Stimulated activated naive B cell treated with anti-CD40 and anti-IgM and Interleukin-4, amounts not matched to agents 10 μg/mL and 1 μg/mL and 100 μg/mL, for 72 hours (primary cell): ENCODE data around the gene C2CD4D.
A peak's percentile ranks its signal among the peaks of the same experiment; 100 is the strongest.
"Not testable (repeated sequence)": the region's sequence is repeated elsewhere in the genome, so short reads cannot be mapped to it uniquely, and the experiment has no call there.

Experiments
- ATAC-seq, 2 donors: fragments of 150-1000 bp; cut with Tn5 transposase; replicated peaks; 2 replicates each; pipeline ENCODE4 v1.10.0; 2021; ENCODE audit warnings: moderate library complexity in 1 of 2
- DNase-seq: peaks from one replicate; pipeline ENCODE4 v3.0.0; 2021
- H3K27ac Mint-ChIP-seq: one replicate; pipeline ENCODE4 v1.8.0; 2022; ENCODE audit warnings: mild to moderate bottlenecking, mixed read lengths
- H3K27me3 Mint-ChIP-seq, 2 donors: one replicate each; pipeline ENCODE4 v1.8.0; 2022; ENCODE audit warnings: mixed read lengths in 2 of 2
- H3K36me3 Mint-ChIP-seq, 2 donors: one replicate each; pipeline ENCODE4 v1.8.0; 2022; ENCODE audit warnings: mixed read lengths in 2 of 2, mild to moderate bottlenecking in 1 of 2
- H3K4me1 Mint-ChIP-seq, 2 donors: one replicate each; pipeline ENCODE4 v1.8.0; 2022; ENCODE audit warnings: mixed read lengths in 2 of 2, mild to moderate bottlenecking in 1 of 2
- H3K4me3 Mint-ChIP-seq, 2 donors: one replicate each; pipeline ENCODE4 v1.8.0; 2022; ENCODE audit warnings: mild to moderate bottlenecking in 2 of 2, mixed read lengths in 2 of 2, moderate library complexity in 1 of 2
- H3K9me3 Mint-ChIP-seq, 2 donors: one replicate each; pipeline ENCODE4 v1.8.0; 2022; ENCODE audit warnings: mixed read lengths in 2 of 2, mild to moderate bottlenecking in 1 of 2

Gene C2CD4D

GRCh38 chr1:151839457-151840403, at the start of gene C2CD4D:
Gene C2CD4D (minus strand): TSS chr1:151839820. CDS start chr1:151838989, 831 bp downstream.
- H3K36me3 Mint-ChIP-seq, result peaks cover 4 to 8% of the 10 kb centered on the region in 2 donors
- peaks cover 8 to 31% of the 10 kb centered on the region in 2 donors for H3K27me3 Mint-ChIP-seq
- peaks cover 27 to 48% of the 10 kb centered on the region in 2 donors for H3K4me1 Mint-ChIP-seq
- peak; percentile 54 to 60 for ATAC-seq
- peak within 1 kb of the TSS; percentile 84 for H3K27ac Mint-ChIP-seq
- H3K9me3 Mint-ChIP-seq, result no peaks in the 10 kb centered on the region
- DNase-seq, result peak; percentile 50
- H3K4me3 Mint-ChIP-seq, result peak within 1 kb of the TSS; percentile 84 to 87

GRCh38 chr1:151888972-151889570, 49.5 kb upstream of the C2CD4D start:
- Mint-ChIP-seq H3K27me3 (no peaks in the 10 kb centered on the region), H3K27ac (no peak overlapping the region), H3K4me3 (no peak overlapping the region), H3K36me3 (peaks cover 48 to 56% of the 10 kb centered on the region in 2 donors), H3K4me1 (no peaks in the 10 kb centered on the region), H3K9me3 (no peaks in the 10 kb centered on the region)
- peak; percentile 38 to 45 for ATAC-seq
- DNase-seq, result no peak

GRCh38 chr1:151887028-151887427, 47.4 kb upstream of the C2CD4D start:
- ATAC-seq (no peak), DNase-seq (no peak)
- Mint-ChIP-seq H3K4me1 (peaks cover 8 to 10% of the 10 kb centered on the region in 2 donors), H3K4me3 (no peak overlapping the region), H3K27me3 (no peaks in the 10 kb centered on the region), H3K9me3 (peaks cover 4 to 6% of the 10 kb centered on the region in 2 donors), H3K36me3 (peaks cover 42 to 47% of the 10 kb centered on the region in 2 donors), H3K27ac (no peak overlapping the region)

- DNase-seq (no peak), ATAC-seq (no peak)
- no peak overlapping the region for H3K27ac Mint-ChIP-seq
- peaks cover 4 to 6% of the 10 kb centered on the region in 2 donors for H3K9me3 Mint-ChIP-seq
- H3K4me1 Mint-ChIP-seq, result peaks cover 10 to 18% of the 10 kb centered on the region in 2 donors
- peaks cover 30 to 41% of the 10 kb centered on the region in 2 donors for H3K36me3 Mint-ChIP-seq
- no peak overlapping the region for H3K4me3 Mint-ChIP-seq
- H3K27me3 Mint-ChIP-seq, result no peaks in the 10 kb centered on the region
These were observed 45.9 kb upstream of the C2CD4D start for GRCh38 chr1:151885479-151885878.

- H3K27me3 Mint-ChIP-seq, DNase-seq, ATAC-seq, H3K9me3 Mint-ChIP-seq, H3K4me3 Mint-ChIP-seq: not testable (repeated sequence)
- Mint-ChIP-seq H3K36me3 (peaks cover 30 to 39% of the 10 kb centered on the region in 2 donors), H3K4me1 (peaks cover 10 to 18% of the 10 kb centered on the region in 2 donors), H3K27ac (peak overlapping the region; percentile 67)
These were observed 45.3 kb upstream of the C2CD4D start for GRCh38 chr1:151884879-151885278.

GRCh38 chr1:151884445-151884844, 44.8 kb upstream of the C2CD4D start:
- not testable (repeated sequence) for H3K4me3 Mint-ChIP-seq, H3K9me3 Mint-ChIP-seq, H3K27me3 Mint-ChIP-seq, DNase-seq
- peaks cover 10 to 18% of the 10 kb centered on the region in 2 donors for H3K4me1 Mint-ChIP-seq
- peak overlapping the region; percentile 67 for H3K27ac Mint-ChIP-seq
- ATAC-seq, result peak; percentile 79 to 92
- H3K36me3 Mint-ChIP-seq, result peaks cover 29 to 37% of the 10 kb centered on the region in 2 donors

GRCh38 chr1:151883898-151884297, 44.3 kb upstream of the C2CD4D start:
- not testable (repeated sequence) for H3K27ac Mint-ChIP-seq, H3K27me3 Mint-ChIP-seq, H3K9me3 Mint-ChIP-seq, H3K4me3 Mint-ChIP-seq, ATAC-seq, DNase-seq
- H3K36me3 Mint-ChIP-seq, result peaks cover 26 to 33% of the 10 kb centered on the region in 2 donors
- H3K4me1 Mint-ChIP-seq, result peaks cover 10 to 18% of the 10 kb centered on the region in 2 donors

GRCh38 chr1:151882918-151883317, 43.3 kb upstream of the C2CD4D start:
- H3K9me3 Mint-ChIP-seq, ATAC-seq, H3K27me3 Mint-ChIP-seq, DNase-seq: not testable (repeated sequence)
- peak overlapping the region; percentile 52 for H3K27ac Mint-ChIP-seq
- peak overlapping the region; percentile 14 to 55 for H3K4me3 Mint-ChIP-seq
- H3K4me1 Mint-ChIP-seq, result peaks cover 10 to 18% of the 10 kb centered on the region in 2 donors
- peaks cover 23 to 32% of the 10 kb centered on the region in 2 donors for H3K36me3 Mint-ChIP-seq

- DNase-seq (no peak), ATAC-seq (no peak)
- no peaks in the 10 kb centered on the region for H3K27me3 Mint-ChIP-seq
- no peak overlapping the region for H3K4me3 Mint-ChIP-seq
- H3K4me1 Mint-ChIP-seq, result peaks cover 10 to 18% of the 10 kb centered on the region in 2 donors
- H3K9me3 Mint-ChIP-seq, result peaks cover 4 to 6% of the 10 kb centered on the region in 2 donors
- H3K27ac Mint-ChIP-seq, result peak overlapping the region; percentile 52
- H3K36me3 Mint-ChIP-seq, result peaks cover 20 to 31% of the 10 kb centered on the region in 2 donors
These were observed 42.8 kb upstream of the C2CD4D start for GRCh38 chr1:151882466-151882865.

GRCh38 chr1:151881479-151881878, 41.9 kb upstream of the C2CD4D start:
- Mint-ChIP-seq H3K9me3 (peaks cover 4 to 6% of the 10 kb centered on the region in 2 donors), H3K4me3 (no peak overlapping the region), H3K36me3 (peaks cover 19 to 32% of the 10 kb centered on the region in 2 donors), H3K27me3 (no peaks in the 10 kb centered on the region), H3K4me1 (peaks cover 10 to 18% of the 10 kb centered on the region in 2 donors), H3K27ac (peak overlapping the region; percentile 1)
- DNase-seq (no peak), ATAC-seq (no peak)

GRCh38 chr1:151875419-151876097, 35.9 kb upstream of the C2CD4D start:
- no peak overlapping the region for H3K4me3 Mint-ChIP-seq
- H3K36me3 Mint-ChIP-seq, result peaks cover 21 to 36% of the 10 kb centered on the region in 2 donors
- DNase-seq, result no peak
- H3K4me1 Mint-ChIP-seq, result peaks cover 0 to 4% of the 10 kb centered on the region in 2 donors
- H3K27ac Mint-ChIP-seq, result no peak overlapping the region
- no peaks in the 10 kb centered on the region for H3K27me3 Mint-ChIP-seq
- no peak for ATAC-seq
- no peaks in the 10 kb centered on the region for H3K9me3 Mint-ChIP-seq

GRCh38 chr1:151872776-151873175, 33.2 kb upstream of the C2CD4D start:
- not testable (repeated sequence) for H3K4me1 Mint-ChIP-seq, H3K27me3 Mint-ChIP-seq, DNase-seq, ATAC-seq, H3K27ac Mint-ChIP-seq, H3K4me3 Mint-ChIP-seq, H3K9me3 Mint-ChIP-seq
- peaks cover 21 to 32% of the 10 kb centered on the region in 2 donors for H3K36me3 Mint-ChIP-seq

- Mint-ChIP-seq H3K27me3 (peaks cover 0 to 12% of the 10 kb centered on the region in 2 donors), H3K4me3 (no peak overlapping the region), H3K27ac (no peak overlapping the region), H3K36me3 (peaks cover 15 to 24% of the 10 kb centered on the region in 2 donors), H3K4me1 (peaks cover 4 to 10% of the 10 kb centered on the region in 2 donors), H3K9me3 (no peaks in the 10 kb centered on the region)
- DNase-seq (no peak), ATAC-seq (no peak)
These were observed 31.8 kb upstream of the C2CD4D start for GRCh38 chr1:151871284-151872030.
